Measurements from ENCODE around the gene IER5L.

- TF ChIP-seq, protein P1, sequence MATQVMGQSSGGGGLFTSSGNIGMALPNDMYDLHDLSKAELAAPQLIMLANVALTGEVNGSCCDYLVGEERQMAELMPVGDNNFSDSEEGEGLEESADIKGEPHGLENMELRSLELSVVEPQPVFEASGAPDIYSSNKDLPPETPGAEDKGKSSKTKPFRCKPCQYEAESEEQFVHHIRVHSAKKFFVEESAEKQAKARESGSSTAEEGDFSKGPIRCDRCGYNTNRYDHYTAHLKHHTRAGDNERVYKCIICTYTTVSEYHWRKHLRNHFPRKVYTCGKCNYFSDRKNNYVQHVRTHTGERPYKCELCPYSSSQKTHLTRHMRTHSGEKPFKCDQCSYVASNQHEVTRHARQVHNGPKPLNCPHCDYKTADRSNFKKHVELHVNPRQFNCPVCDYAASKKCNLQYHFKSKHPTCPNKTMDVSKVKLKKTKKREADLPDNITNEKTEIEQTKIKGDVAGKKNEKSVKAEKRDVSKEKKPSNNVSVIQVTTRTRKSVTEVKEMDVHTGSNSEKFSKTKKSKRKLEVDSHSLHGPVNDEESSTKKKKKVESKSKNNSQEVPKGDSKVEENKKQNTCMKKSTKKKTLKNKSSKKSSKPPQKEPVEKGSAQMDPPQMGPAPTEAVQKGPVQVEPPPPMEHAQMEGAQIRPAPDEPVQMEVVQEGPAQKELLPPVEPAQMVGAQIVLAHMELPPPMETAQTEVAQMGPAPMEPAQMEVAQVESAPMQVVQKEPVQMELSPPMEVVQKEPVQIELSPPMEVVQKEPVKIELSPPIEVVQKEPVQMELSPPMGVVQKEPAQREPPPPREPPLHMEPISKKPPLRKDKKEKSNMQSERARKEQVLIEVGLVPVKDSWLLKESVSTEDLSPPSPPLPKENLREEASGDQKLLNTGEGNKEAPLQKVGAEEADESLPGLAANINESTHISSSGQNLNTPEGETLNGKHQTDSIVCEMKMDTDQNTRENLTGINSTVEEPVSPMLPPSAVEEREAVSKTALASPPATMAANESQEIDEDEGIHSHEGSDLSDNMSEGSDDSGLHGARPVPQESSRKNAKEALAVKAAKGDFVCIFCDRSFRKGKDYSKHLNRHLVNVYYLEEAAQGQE (IDR thresholded peaks at IDR 0.05; ENCODE audit: low read depth, low read length): no peak
- TF ChIP-seq, protein P2, sequence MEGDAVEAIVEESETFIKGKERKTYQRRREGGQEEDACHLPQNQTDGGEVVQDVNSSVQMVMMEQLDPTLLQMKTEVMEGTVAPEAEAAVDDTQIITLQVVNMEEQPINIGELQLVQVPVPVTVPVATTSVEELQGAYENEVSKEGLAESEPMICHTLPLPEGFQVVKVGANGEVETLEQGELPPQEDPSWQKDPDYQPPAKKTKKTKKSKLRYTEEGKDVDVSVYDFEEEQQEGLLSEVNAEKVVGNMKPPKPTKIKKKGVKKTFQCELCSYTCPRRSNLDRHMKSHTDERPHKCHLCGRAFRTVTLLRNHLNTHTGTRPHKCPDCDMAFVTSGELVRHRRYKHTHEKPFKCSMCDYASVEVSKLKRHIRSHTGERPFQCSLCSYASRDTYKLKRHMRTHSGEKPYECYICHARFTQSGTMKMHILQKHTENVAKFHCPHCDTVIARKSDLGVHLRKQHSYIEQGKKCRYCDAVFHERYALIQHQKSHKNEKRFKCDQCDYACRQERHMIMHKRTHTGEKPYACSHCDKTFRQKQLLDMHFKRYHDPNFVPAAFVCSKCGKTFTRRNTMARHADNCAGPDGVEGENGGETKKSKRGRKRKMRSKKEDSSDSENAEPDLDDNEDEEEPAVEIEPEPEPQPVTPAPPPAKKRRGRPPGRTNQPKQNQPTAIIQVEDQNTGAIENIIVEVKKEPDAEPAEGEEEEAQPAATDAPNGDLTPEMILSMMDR (IDR thresholded peaks at IDR 0.05): no peak
- TF ChIP-seq FOSL2 (IDR thresholded peaks at IDR 0.05; ENCODE audit: borderline replicate concordance, low read depth) (no peak), SMC3 (IDR thresholded peaks at IDR 0.05; ENCODE audit: low read depth, low read length) (no peak), RXRA (IDR thresholded peaks at IDR 0.05; ENCODE audit: borderline replicate concordance, low read depth) (no peak), EZH2phosphoT487 (IDR thresholded peaks at IDR 0.05; ENCODE audit: borderline replicate concordance, low read depth) (no peak), SIN3A (IDR thresholded peaks at IDR 0.05; ENCODE audit: borderline replicate concordance, low read depth, low read length) (no peak), YY1 (IDR thresholded peaks at IDR 0.05; ENCODE audit: low read depth) (no peak), POLR2AphosphoS5 (IDR thresholded peaks at IDR 0.05; ENCODE audit: low read depth, low read length) (no peak), USF2 (IDR thresholded peaks at IDR 0.05; ENCODE audit: borderline replicate concordance, low read depth, low read length) (no peak), TCF12 (IDR thresholded peaks at IDR 0.05) (no peak), RCOR1 (IDR thresholded peaks at IDR 0.05; ENCODE audit: low read length) (no peak)
Measured at GRCh38 chr9:129223551-129224208, 45.6 kb upstream of the IER5L start.

Data from SK-N-SH (cell line).